Dermis blood vessel endothelial cell (primary cell): ENCODE measurements around the gene HAS3. TPM values are rescaled to one million over a fixed set of nuclear protein-coding genes. Genes with fewer than 3 reads are reported as not detected.
"Not testable (repeated sequence)": the region's sequence is repeated elsewhere in the genome, so short reads cannot be mapped to it uniquely, and the experiment has no call there.

Experiments
- DNase-seq: peaks from one replicate; pipeline ENCODE4 v3.0.0; 2010
- total RNA-seq: library from RNA; depleted of rRNA; stranded (reverse); fragments of >200 nt; gene quantifications from 2 replicates; pipeline ENCODE4 v1.2.3, GENCODE V29; 2014

Gene HAS3
- total RNA-seq, 1 donor from 2014 or later: 3.6 TPM

DNA sequence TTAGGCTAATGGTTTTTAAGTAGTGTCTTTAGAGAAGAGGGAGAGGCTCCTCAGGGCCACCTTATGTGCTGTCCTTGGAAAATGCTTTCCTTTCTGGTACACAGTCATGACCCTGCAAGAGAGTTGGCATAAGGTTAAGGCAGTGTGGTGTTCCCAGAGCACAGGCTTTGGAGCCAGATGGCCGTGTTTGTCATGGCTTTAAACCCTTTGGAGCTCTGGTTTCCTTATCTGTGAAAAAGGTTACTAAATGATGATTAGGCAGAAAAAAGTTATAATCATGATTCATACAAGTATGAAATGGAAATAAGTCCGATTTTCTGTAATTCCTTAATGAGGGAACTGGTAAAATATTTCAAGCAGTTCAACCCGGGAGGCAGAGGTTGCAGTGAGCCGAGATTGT, 40.2 kb downstream of the HAS3 start:
- no peak for DNase-seq

DNA sequence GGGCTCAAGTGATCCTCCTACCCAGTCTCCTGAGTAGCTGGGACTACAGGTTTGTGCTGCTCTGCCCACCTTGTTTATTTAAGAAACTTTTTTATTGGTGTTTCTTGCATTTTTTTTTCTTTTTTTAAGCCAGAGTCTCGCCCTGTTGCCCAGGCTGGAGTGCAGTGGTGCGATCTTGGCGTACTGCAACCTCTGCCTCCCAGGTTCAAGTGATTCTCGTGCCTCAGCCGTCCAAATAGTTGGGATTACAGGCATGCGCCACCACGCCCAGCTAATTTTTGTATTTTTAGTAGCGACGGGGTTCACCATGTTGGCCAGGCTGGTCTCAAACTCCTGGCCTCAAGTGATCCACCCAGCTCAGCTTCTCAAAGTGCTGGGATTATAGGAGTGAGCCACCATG, 44.2 kb downstream of the HAS3 start:
- DNase-seq: not testable (repeated sequence)

DNA sequence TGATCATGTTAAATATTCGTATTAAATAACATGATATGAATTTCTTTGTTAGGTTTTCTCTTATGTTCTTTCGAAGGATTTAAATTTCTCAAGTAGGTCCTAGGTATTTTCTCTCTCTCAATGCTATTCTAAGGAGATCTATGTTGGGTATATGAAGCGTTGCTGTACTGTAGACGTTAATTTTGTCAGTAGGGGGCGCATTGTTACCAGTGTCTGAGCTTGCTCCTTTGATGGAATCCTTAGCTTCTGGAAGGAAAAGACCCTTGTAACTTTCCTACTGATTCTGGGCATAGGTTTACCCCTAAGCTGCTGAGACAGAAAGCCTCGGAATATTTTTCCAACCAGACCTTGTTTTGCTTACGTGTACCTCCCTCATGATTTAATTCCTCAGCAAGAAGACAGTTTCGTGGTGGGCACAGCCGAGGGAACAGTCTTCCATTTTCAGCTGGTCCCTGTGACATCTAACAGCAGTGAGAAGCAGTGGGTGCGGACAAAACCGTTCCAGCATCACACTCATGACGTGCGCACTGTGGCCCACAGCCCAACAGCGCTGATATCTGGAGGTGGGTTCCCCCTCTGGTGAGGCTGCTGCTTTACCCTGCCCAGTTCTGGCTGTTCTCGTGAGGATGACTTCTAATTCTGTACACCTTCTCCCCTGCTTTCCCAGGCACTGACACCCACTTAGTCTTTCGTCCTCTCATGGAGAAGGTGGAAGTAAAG, 44.9 kb downstream of the HAS3 start:
- peak; percentile 92 for DNase-seq

DNA sequence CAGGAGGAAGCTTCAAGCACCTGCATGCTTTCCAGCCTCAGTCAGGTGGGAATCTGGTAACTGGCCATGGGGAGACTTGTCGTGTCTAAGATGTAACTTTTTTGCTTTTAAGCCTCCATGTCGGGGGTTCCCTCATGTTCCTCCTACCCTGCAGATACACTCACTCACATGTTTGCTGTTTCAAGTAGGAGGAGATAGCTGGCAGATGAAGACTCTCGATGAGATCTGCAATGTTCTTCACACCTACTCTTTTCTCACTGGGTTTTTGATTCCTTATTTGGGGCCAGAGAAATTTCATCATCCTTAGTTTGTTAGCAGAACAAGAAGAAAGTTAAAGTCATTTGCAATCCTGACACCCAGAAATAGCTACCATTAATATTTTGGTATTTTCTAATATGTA, 51.7 kb downstream of the HAS3 start:
- DNase-seq: no peak

DNA sequence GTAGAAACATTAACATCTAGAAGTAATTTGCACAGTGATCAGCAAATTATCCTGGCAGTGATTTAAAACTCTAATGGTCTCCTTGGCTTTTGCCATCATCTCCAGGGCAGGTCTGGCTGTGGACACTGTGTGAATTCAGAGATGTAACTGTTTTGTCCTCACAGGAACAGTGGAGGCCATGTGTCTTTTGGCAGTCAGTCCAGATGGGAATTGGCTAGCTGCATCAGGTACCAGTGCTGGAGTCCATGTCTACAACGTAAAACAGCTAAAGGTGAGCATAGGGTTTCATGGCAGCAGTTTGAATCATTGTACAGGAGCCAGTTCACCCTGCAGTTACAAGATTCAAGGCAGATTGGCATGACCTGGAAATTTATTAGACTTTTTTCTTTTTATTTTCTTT, 54.7 kb downstream of the HAS3 start:
- DNase-seq: no peak

DNA sequence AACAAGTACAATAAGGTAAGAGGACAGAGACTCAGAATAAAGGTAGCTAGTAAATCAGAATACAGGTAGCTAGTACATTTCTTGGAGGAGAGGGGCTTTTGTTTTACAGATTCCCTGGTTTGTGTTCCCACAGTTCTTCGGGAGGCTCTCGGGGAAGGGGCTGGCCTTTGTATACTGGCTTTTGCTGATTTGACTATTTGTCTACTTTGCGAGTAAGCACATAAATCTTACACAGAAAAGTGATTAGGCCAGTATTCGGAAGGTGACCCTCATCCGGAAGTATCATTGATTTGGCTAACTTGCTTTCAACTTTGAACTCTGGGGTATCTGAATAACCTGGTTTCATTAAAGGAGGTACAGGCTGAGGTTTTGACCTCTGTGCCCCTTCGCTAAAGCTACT, 60.1 kb downstream of the HAS3 start:
- DNase-seq: no peak

DNA sequence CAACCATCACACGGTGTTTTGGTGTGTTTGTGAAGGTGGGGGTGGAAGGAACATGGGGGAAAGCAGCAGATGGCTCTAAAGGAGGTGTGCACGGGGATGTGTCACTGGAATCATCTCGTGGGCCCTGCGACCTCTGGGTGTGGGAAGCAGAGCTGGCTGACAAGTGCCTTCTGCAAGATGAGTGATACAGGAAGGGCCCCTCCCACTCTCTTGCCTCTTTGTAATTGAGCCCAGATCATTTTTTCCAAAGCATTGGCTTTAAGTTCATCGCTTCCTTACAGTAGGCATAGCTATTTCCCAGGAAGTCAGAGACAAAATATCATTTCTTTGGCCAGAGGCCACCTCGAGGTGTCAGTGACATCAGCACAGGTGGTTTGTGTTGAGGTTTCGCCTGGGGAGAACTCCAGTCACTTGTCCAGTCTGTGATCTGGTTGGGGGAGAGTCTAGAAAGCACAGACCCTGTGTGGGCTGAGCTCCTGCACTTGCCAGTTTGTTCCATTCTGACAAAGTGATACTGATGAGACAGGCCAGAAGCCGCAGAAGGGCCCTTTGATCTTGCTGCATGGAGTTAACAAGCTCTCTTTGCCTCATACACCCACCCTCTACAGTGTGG, 60.9 kb downstream of the HAS3 start:
- peak; percentile 57 for DNase-seq

DNA sequence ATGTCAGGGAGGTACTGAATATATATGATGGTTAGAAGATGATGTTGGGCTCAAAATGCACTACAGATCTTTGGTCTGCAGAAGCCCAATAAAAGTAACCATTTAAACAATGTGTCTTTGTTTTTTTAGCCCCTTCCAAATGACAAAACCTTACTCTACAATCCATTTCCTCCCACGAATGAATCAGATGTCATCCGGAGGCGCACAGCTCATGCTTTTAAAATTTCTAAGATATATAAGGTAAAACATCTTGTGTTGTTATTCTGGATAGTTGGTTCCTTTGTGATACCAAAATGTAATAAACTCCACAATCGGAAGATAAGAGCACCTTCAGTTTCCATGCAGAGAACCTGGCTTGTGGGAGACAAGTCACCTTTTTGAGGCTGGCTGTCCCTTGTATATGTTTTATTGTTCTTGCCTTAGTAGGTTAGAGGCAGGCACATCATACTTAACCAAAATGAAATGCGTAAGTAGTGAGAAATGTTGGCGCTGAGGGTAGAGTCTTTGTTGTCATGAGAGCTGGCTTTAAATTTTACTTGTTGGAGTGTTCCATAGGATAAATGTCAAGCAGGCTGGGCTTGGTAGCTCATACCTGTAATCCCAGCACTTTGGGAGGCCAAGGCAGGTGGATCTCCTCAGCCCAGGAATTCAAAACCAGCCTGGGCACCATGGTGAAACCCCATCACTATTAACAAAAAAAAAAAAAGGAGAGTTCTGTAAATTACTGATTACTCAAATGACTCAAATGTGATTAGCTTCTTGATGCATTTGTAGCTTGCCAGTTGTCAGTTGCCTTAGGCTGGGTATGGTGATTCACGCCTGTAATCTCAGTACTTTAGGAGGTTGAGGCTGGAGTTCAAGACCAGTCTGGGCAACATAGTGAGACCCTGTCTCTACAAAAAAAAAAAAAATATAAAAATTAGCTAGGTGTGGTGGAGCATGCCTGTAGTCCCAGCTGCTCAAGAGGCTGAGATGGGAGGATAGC, 61.8 kb downstream of the HAS3 start:
- DNase-seq: peak; percentile 62

Other genes with a start within 250 kb of the HAS3 start
- gene CHTF8, start 26.9 kb downstream of the HAS3 start, total RNA-seq: 89.9 and 160 TPM in 2 replicates
- 14.1 and 26.7 TPM in 2 replicates for gene UTP4, start 27.0 kb downstream of the HAS3 start, total RNA-seq
- gene SNTB2, start 81.5 kb downstream of the HAS3 start, total RNA-seq: 91.0 and 185 TPM in 2 replicates
- gene VPS4A, start 205.7 kb downstream of the HAS3 start, total RNA-seq: 35.4 and 38.3 TPM in 2 replicates
- 15.1 and 19.3 TPM in 2 replicates for gene PDF, start 224.9 kb downstream of the HAS3 start, total RNA-seq
- 37.4 and 43.1 TPM in 2 replicates for gene COG8, start 233.9 kb downstream of the HAS3 start, total RNA-seq
- 25.6 and 27.4 TPM in 2 replicates for gene NIP7, start 234.1 kb downstream of the HAS3 start, total RNA-seq
- gene TMED6, start 246.1 kb downstream of the HAS3 start, total RNA-seq: 0.14 and 0.17 TPM in 2 replicates